A673 (cell line): ENCODE measurements around the gene ALG14.

Experiments
- EZH2 ChIP-seq: fragments of 200-600 bp; sonication (generic); IDR thresholded peaks from 2 replicates; pipeline ENCODE4 v1.6.1; 2017; ENCODE audit warnings: borderline replicate concordance, low read depth, mild to moderate bottlenecking, mixed read lengths, antibody characterized with exemption, low read length; ENCODE audit not compliant: poor library complexity, severe bottlenecking
- TF ChIP-seq, protein P1 (sequence below): fragments of 300-800, 200-600 bp; sonication (generic); conservative IDR thresholded peaks from 2 replicates; pipeline ENCODE4 v1.5.1; 2017; ENCODE audit warnings: low read depth, mild to moderate bottlenecking, antibody characterized with exemption, low read length, moderate library complexity, mixed read lengths

DNA sequence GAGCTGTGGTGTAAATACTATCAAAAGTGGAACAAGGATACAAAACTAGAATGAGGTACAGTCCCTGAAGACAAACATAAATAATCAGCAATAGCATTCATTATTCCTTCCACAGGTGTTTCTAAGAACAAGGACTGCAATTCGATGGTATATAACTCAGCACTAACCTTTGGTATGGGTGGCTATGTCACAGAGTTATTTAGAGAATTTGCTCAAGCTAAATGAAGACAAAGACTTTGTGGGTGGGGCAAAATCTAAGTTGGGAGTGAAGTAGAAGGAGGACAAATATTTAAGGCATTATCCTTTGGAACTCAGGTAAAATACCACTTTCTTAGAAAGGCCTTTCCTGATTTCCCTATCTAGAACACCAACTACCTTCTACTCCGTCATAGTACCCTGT is 94.3 kb downstream of the ALG14 start:
- TF ChIP-seq, protein P1, sequence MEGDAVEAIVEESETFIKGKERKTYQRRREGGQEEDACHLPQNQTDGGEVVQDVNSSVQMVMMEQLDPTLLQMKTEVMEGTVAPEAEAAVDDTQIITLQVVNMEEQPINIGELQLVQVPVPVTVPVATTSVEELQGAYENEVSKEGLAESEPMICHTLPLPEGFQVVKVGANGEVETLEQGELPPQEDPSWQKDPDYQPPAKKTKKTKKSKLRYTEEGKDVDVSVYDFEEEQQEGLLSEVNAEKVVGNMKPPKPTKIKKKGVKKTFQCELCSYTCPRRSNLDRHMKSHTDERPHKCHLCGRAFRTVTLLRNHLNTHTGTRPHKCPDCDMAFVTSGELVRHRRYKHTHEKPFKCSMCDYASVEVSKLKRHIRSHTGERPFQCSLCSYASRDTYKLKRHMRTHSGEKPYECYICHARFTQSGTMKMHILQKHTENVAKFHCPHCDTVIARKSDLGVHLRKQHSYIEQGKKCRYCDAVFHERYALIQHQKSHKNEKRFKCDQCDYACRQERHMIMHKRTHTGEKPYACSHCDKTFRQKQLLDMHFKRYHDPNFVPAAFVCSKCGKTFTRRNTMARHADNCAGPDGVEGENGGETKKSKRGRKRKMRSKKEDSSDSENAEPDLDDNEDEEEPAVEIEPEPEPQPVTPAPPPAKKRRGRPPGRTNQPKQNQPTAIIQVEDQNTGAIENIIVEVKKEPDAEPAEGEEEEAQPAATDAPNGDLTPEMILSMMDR: no peak
- no peak for TF ChIP-seq EZH2
